Tibial artery (tissue), 4 donors: ENCODE results near the gene TEDC1.

ENCODE experiments used
- DNase-seq, 2 donors: peaks; one replicate each; pipeline ENCODE4 v3.0.0-alpha.2; 2019
- H3K27ac ChIP-seq, 2 donors: fragments of 200-600 bp; sonication (generic) in 1 of 2; 1 replicate in 1 of 2; 2 replicates in 1 of 2; pipeline ENCODE4 v1.5.1; 2018 to 2019; ENCODE audit warnings: mild to moderate bottlenecking in 1 of 2
- H3K27me3 ChIP-seq, 2 donors: fragments of 200-600 bp; sonication (generic) in 1 of 2; one replicate each; pipeline versions ENCODE4 v1.5.1 to v1.6.0; 2016 to 2019
- H3K36me3 ChIP-seq, 3 donors: fragments of 200-600 bp; sonication (generic) in 2 of 3; one replicate each; pipeline ENCODE4 v1.5.1; 2016 to 2019; ENCODE audit warnings: mild to moderate bottlenecking in 2 of 3
- H3K4me1 ChIP-seq, 4 donors: fragments of 200-600 bp; sonication (generic) in 2 of 4; 1 replicate in 3 of 4; 2 replicates in 1 of 4; pipeline ENCODE4 v1.5.1; 2016 to 2019
- H3K4me3 ChIP-seq, 2 donors: fragments of 200-600 bp; sonication (generic) in 1 of 2; 1 replicate in 1 of 2; 2 replicates in 1 of 2; pipeline ENCODE4 v1.5.1; 2018 to 2019; ENCODE audit warnings: mild to moderate bottlenecking in 2 of 2
- H3K9me3 ChIP-seq, 3 donors: fragments of 200-600 bp; sonication (generic) in 1 of 3; one replicate each; pipeline ENCODE4 v1.5.1; 2016 to 2019
- CTCF ChIP-seq, 2 experiments: fragments of 200-600 bp in 1 of 2; fragments of 450-650 bp in 1 of 2; IDR thresholded peaks; one replicate each; pipeline ENCODE4 v1.5.1; 2017 to 2019; ENCODE audit warnings: antibody characterized with exemption in 2 of 2, mild to moderate bottlenecking in 1 of 2, moderate library complexity in 1 of 2
- intact Hi-C: fragments of 100-400 bp; cut with DNase I; formaldehyde crosslinking; loops from one replicate; pipeline ENCODE4 v1.15.0; 2023; ENCODE audit warnings: low total_unique reads

TEDC1 gene

GRCh38 chr14:105547741-105548169 lies 56.7 kb downstream of the TEDC1 start:
- Histone ChIP-seq H3K27me3 (peaks cover 0 to 2% of the 10 kb centered on the region in 2 donors), H3K27ac (no peak overlapping the region), H3K36me3 (no peaks in the 10 kb centered on the region), H3K4me3 (no peak overlapping the region), H3K9me3 (peaks cover 0 to 6% (median 2%) of the 10 kb centered on the region in 3 donors), H3K4me1 (no peaks in the 10 kb centered on the region)
- intact Hi-C loops: no loop called here
- no peak for DNase-seq
- no peak for TF ChIP-seq CTCF (IDR thresholded peaks at IDR 0.05)
